Lower lobe of right lung (tissue), 2 donors: ENCODE results near the gene LTBR. TPM values are rescaled to one million over a fixed set of nuclear protein-coding genes. Genes with fewer than 3 reads are reported as not detected.
A peak's percentile ranks its signal among the peaks of the same experiment; 100 is the strongest.

Experiments
- ATAC-seq, 2 donors: fragments of 200-7000 bp; cut with Tn5 transposase; one replicate each; pipeline ENCODE4 v1.9.1; 2020 to 2022; ENCODE audit warnings: mild to moderate bottlenecking in 2 of 2, moderate library complexity in 2 of 2
- DNase-seq: peaks from one replicate; pipeline ENCODE4 v3.0.0-alpha.2; 2020
- H3K27ac ChIP-seq: fragments of 200-600 bp; one replicate; pipeline ENCODE4 v1.8.0; 2022
- H3K27me3 ChIP-seq: fragments of 200-600 bp; one replicate; pipeline ENCODE4 v1.8.0; 2022; ENCODE audit warnings: low read depth
- H3K36me3 ChIP-seq: fragments of 200-600 bp; one replicate; pipeline ENCODE4 v1.8.0; 2022; ENCODE audit warnings: mild to moderate bottlenecking
- H3K4me1 ChIP-seq: fragments of 200-600 bp; one replicate; pipeline ENCODE4 v1.8.0; 2022
- H3K4me3 ChIP-seq: fragments of 200-600 bp; one replicate; pipeline ENCODE4 v1.8.0; 2022; ENCODE audit warnings: mild to moderate bottlenecking
- H3K9me3 ChIP-seq: fragments of 200-600 bp; one replicate; pipeline ENCODE4 v1.8.0; 2022
- intact Hi-C: fragments of 100-400 bp; cut with DNase I; formaldehyde crosslinking; loops from one replicate; pipeline ENCODE4 v1.11.0; 2022
- total RNA-seq: library from RNA; stranded (reverse); fragmentation: NEBNext Ultra II Directional; extraction: Animal tissue kit (Norgen Biotek cat#: 25700); gene quantifications from one replicate; pipeline ENCODE4 v1.2.1, GENCODE V29; 2021
- TF ChIP-seq, protein P1 (sequence below): fragments of 200-600 bp; IDR thresholded peaks from one replicate; pipeline ENCODE4 v1.8.0; 2022; ENCODE audit warnings: antibody characterized with exemption, mild to moderate bottlenecking
- donor health status: DM: no; HTN: yes; CAD: no; lungs with severe emphysema.

Gene LTBR
- total RNA-seq, 1 donor from 2014 or later: 122 TPM

DNA sequence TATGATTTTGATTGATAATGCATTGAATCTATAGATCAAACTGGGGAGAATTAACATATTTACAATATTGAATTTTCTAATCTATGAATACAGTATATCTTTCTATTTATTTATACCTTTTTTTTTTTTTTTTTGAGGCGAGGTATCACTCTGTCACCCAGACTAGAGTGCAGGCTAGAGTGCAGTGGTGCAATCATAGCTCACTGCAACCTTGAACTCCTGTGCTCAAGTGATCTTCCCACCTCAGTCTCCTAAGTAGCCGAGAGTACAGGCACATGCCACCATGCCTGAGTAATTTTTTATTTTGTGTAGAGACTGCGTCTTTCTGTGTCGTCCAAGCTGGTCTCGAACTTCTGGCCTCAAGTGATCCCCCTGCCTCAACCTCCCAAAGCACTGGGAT, 20.4 kb downstream of the LTBR start:
- Histone ChIP-seq H3K36me3 (no peaks in the 10 kb centered on the region), H3K4me3 (no peak overlapping the region), H3K9me3 (no peaks in the 10 kb centered on the region), H3K27me3 (no peaks in the 10 kb centered on the region), H3K4me1 (no peaks in the 10 kb centered on the region), H3K27ac (no peak overlapping the region)
- TF ChIP-seq, protein P1, sequence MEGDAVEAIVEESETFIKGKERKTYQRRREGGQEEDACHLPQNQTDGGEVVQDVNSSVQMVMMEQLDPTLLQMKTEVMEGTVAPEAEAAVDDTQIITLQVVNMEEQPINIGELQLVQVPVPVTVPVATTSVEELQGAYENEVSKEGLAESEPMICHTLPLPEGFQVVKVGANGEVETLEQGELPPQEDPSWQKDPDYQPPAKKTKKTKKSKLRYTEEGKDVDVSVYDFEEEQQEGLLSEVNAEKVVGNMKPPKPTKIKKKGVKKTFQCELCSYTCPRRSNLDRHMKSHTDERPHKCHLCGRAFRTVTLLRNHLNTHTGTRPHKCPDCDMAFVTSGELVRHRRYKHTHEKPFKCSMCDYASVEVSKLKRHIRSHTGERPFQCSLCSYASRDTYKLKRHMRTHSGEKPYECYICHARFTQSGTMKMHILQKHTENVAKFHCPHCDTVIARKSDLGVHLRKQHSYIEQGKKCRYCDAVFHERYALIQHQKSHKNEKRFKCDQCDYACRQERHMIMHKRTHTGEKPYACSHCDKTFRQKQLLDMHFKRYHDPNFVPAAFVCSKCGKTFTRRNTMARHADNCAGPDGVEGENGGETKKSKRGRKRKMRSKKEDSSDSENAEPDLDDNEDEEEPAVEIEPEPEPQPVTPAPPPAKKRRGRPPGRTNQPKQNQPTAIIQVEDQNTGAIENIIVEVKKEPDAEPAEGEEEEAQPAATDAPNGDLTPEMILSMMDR: no peak
- intact Hi-C loops: no loop called here
- ATAC-seq (no peak), DNase-seq (no peak)

GRCh38 chr12:6405963-6406362, 22.0 kb downstream of the LTBR start:
- Histone ChIP-seq H3K27ac (no peak overlapping the region), H3K36me3 (no peaks in the 10 kb centered on the region), H3K4me3 (no peak overlapping the region), H3K9me3 (no peaks in the 10 kb centered on the region), H3K4me1 (no peaks in the 10 kb centered on the region), H3K27me3 (no peaks in the 10 kb centered on the region)
- ATAC-seq: peak in 1 of 2 donors; percentile 73
- DNase-seq: no peak
- TF ChIP-seq, protein P1: no peak
- intact Hi-C loops: no loop called here

DNA sequence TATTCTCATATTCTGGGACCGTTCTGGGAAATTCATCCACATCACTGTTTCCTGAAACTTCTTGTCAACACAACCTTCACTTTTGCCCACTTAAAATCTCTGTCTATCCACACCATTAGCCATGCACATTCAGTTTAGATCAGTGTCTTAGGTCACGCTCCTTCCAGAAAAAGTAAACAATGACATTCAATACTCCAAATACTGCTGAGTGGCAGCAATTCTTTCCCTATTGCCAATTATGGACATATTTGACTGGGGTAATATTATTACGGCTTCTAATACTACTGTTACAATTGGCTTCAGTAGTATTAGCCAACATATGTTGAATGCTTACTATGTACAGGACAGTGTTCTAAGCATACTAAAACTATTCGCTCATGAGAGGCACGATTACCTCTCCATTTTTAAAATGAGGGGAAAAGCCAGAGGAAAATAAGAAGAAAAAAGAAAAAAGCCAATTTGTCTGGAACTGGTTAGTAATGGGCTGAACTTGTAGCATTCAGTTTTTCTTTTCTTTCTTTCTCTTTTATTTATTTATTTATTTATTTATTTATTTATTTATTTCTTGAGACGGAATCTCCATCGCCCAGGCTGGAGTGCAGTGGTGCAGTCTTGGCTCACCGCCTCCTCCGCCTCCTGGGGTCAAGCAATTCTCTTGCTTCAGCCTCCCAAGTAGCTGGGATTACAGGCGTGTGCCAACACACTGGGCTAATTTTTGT, 23.4 kb downstream of the LTBR start:
- Histone ChIP-seq H3K4me3 (no peak overlapping the region), H3K27me3 (no peaks in the 10 kb centered on the region), H3K9me3 (no peaks in the 10 kb centered on the region), H3K27ac (no peak overlapping the region), H3K36me3 (no peaks in the 10 kb centered on the region), H3K4me1 (no peaks in the 10 kb centered on the region)
- ATAC-seq: no peak
- DNase-seq: no peak
- TF ChIP-seq, protein P1: no peak
- intact Hi-C loops: no loop called here

DNA sequence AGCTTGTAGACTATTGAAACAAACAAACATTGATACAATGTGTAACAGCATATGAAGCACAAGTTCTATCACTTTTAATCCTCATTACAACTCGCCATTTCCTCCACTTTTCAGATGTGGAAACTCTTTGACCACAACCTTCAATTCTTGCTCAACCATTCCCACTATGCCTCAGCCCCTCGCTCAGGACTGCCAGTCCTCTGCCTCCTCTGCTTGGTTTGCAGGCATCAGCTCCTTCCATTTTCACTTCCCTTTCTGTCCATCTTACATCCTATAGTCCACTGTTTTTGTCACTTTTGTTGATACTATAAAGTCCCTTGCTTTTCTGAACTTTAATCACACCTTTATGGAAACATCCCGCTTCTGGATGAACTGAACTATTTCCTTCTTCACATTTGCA, 32.6 kb downstream of the LTBR start:
- TF ChIP-seq, protein P1: no peak
- ATAC-seq: peak; percentile 61 to 81

DNA sequence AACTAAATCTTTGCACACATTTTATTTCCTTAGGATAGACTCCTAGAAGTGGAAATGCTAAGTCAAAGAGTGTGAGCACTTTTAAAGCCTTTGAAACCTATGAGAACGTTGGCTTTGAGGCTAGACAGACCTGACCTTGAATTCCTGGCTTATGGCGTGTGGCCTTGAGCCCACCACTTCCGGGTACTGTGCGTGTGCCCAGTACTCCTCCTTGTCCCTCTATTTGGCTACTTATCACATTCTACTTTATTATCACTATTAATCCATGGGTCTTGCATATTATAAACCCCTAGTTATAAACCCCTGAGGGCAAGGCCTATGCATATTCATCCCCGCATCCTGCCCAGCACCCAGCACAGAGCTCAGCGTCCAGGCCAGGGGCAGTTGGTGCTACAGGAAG, 34.8 kb downstream of the LTBR start:
- Histone ChIP-seq H3K27ac (no peak overlapping the region), H3K4me3 (no peak overlapping the region), H3K36me3 (no peaks in the 10 kb centered on the region), H3K9me3 (no peaks in the 10 kb centered on the region), H3K27me3 (no peaks in the 10 kb centered on the region), H3K4me1 (peaks cover 7% of the 10 kb centered on the region)
- no peak for ATAC-seq
- DNase-seq: no peak
- TF ChIP-seq, protein P1: no peak
- intact Hi-C loops: no loop called here

More for the DNA sequence above, 32.6 kb downstream of the LTBR start:
- intact Hi-C loops: no loop called here
- H3K9me3 ChIP-seq: no peaks in the 10 kb centered on the region
- H3K27me3 ChIP-seq: no peaks in the 10 kb centered on the region
- no peaks in the 10 kb centered on the region for H3K36me3 ChIP-seq
- no peak overlapping the region for H3K4me3 ChIP-seq
- no peak overlapping the region for H3K27ac ChIP-seq
- DNase-seq: peak; percentile 60
- H3K4me1 ChIP-seq: peaks cover 5% of the 10 kb centered on the region
